Measurements from ENCODE around the gene FOXL3.

- TF ChIP-seq EZH2 (IDR thresholded peaks at IDR 0.05) (no peak), POLR2AphosphoS5 (IDR thresholded peaks at IDR 0.05; ENCODE audit: borderline replicate concordance, low read depth, low read length) (no peak), FOXP2 (optimal IDR thresholded peaks at IDR 0.05; ENCODE audit: control extremely low read depth, extremely low read length, insufficient read depth) (no peak)
Observed at GRCh38 chr7:272631-273030, 17.3 kb upstream of the FOXL3 start.
